HT-29 (cell line): ENCODE data around the gene NEMF. TPM values are rescaled to one million over a fixed set of nuclear protein-coding genes. Genes with fewer than 3 reads are reported as not detected.
"Not testable (repeated sequence)": the region's sequence is repeated elsewhere in the genome, so short reads cannot be mapped to it uniquely, and the experiment has no call there.

Source experiments
- DNase-seq: peaks from one replicate; pipeline ENCODE4 v3.0.0-alpha.2; 2015; ENCODE audit warnings: low spot score
- total RNA-seq: library from RNA; depleted of rRNA; stranded (reverse); fragments of >200 nt; shearing (Covaris generic); gene quantifications from 2 replicates; pipeline ENCODE4 v1.2.3, GENCODE V29; 2014; rRNA removed

The NEMF gene, protein sequence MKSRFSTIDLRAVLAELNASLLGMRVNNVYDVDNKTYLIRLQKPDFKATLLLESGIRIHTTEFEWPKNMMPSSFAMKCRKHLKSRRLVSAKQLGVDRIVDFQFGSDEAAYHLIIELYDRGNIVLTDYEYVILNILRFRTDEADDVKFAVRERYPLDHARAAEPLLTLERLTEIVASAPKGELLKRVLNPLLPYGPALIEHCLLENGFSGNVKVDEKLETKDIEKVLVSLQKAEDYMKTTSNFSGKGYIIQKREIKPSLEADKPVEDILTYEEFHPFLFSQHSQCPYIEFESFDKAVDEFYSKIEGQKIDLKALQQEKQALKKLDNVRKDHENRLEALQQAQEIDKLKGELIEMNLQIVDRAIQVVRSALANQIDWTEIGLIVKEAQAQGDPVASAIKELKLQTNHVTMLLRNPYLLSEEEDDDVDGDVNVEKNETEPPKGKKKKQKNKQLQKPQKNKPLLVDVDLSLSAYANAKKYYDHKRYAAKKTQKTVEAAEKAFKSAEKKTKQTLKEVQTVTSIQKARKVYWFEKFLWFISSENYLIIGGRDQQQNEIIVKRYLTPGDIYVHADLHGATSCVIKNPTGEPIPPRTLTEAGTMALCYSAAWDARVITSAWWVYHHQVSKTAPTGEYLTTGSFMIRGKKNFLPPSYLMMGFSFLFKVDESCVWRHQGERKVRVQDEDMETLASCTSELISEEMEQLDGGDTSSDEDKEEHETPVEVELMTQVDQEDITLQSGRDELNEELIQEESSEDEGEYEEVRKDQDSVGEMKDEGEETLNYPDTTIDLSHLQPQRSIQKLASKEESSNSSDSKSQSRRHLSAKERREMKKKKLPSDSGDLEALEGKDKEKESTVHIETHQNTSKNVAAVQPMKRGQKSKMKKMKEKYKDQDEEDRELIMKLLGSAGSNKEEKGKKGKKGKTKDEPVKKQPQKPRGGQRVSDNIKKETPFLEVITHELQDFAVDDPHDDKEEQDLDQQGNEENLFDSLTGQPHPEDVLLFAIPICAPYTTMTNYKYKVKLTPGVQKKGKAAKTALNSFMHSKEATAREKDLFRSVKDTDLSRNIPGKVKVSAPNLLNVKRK
- total RNA-seq: 12.4 and 20.0 TPM in 2 replicates

DNA sequence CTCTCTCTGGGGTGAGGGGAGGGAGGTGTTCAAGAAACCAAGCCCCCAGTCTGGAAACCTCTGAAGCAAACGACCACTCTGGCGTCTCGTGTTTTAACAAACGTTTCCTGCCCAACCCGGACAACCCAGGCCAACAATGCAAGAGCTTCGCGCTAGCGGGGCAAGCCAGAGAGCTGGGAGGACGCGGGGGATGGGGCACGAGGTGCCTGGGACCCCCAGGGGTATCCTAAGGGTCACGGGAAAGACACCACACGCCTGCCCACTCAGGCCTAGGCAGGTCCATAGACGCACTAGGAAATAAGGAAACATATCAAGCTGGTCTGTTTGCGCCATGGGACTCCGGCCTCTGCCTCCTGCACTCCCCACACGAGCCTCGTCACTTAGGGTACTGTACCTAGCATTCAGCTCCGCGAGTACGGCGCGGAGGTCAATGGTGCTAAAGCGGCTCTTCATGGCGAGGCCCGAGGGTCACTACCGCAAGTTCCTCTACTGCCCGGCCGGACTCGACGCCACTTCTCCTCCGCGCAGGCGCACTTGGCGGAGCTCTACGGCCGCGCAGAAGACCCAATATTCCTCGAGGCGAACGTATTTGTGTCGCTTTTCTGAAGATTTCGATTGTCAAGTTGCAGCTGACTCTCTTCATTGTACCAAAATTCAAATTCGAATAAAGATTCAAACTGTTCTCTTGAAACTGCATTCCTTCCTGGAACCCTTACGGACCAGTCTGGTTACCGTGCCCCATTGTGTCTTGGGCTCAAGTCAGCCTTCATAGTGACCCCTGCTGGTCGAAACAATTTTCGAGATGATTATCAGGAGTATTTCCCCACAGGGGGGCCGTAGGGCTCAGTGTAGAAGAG, at the start of gene NEMF:
Gene NEMF (minus strand): TSS at position 488 of the 857 bp plus-strand sequence. CDS start 35 bp downstream, at position 453.
- peak; percentile 92 for DNase-seq

DNA sequence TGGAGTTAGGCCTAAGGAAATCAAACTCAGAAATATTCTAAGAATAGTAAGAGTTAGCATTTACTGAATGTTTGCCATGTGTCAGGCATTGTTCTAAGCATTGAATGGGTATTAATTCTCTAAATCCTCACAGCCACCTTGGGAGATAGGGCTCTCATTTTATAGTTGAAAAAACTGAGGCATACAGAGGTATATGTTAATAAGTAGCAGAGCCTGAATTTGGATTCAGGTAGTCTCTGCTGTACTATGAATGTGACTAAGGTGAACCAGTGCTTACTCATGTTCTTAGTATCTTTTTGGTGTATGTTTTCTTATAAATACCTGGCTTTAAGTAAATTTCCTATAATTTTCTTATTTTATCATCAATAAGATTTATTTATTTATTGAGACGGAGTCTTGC, 48.4 kb upstream of the NEMF start:
- DNase-seq: no peak

DNA sequence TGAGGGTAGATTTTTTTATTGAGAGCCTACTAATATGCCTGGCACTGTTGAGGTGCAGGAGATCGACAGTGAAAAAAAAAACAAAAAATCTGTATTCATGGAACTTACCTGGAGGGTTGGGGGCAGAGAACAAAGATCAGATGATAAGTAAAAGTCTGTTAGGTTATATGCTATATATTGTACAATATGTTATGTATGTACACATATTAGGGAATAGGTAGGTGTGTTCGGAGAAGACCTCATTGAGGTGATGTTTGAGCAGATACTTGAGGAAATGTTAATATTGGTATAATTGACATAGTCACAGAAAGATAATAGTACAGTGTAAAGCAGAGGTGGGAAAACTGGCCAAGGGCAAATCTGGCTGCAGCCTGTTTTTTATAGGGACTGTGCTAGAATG, 45.9 kb upstream of the NEMF start:
- no peak for DNase-seq

DNA sequence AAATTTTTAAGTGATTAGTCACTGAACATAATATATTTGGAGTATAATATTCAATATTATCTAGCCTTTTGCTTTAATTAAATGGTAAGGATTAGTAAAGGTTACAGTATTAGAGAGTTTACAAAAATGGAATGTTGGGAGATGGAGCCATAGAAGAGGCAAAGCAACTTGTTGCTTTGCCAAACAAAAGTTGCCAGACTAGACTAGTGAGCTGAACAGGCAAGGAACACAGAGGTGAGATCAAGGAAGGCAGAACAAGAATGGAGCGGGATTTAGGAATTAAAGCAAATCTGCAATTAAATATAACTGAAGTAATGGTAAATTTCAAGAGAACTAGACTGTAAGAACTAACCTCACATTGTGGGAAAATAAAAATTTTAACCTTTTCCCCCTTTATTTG, 45.4 kb upstream of the NEMF start:
- DNase-seq: peak; percentile 36

DNA sequence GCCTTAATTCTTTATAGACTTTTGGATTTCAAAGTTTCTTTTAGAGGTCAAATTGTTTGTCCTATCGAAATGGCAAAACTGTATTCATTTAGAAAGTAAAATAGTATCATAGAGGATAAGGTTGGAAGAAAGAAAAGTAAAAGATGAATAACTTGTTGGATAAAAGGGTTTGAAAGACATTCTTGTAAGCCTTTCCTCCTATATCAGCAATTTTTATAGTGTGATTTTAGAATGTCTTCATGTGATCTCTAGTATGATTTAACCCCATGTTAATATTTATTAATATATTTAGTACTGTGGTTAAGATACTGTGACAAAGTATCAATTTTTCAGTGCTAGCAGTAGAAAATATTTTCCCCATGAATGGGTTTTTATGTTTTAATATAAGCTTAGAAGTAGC, 44.8 kb upstream of the NEMF start:
- no peak for DNase-seq

DNA sequence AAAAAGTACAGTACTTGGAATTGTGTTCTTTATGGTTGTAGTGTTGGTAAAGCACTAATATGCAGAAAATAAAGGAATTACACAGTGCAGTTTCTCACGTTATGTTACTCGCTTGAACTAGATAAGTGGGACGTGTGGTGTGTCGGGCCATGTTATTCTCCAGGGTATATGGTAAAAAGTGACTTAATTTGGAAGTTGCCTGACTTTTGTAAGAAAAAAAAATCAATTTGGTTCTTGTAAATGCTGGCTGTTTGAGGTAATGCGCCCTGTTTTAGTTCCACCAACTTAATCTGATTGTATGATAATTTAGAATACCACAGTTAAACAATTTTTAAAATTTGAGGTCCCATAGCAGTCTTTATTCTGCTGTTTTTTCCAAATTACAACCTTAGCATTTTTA, 44.4 kb upstream of the NEMF start:
- DNase-seq: no peak

DNA sequence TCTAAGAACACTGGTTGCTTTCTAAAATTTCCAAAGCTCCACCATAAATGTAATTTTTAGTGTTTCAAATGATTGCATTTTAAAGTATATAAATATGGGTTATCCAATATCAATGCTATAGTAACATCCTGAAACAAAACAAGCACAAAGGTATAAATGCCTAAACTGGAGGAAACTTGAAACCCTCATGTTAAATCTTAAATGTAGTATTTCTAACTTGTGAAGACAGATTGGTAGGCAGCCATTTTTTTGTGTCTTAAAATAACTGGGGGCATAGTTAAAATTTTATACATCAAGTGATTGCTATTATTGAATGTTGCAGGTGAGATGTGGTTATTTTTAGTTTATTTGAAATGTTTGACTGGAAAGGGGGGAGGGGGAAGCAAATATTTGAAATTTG, 43.7 kb upstream of the NEMF start:
- not testable (repeated sequence) for DNase-seq

DNA sequence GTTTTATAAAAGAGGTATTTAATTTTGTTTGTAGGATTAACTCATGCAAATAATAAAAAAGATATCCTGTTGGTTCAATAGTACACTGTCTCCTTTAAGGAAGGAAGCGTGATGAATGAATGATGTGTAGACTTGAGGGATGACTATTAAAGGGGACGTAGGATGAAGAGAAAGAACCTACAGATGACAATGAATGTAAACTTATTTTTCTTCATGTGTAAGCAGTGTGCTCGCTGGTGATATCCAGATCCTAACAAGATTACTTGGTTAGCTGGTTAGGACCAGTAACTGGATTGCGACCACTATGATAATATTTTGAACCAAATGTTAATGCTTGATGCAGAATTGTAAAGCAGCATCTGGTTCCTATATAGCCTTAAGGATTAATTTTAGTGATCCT, 42.9 kb upstream of the NEMF start:
- DNase-seq: no peak

DNA sequence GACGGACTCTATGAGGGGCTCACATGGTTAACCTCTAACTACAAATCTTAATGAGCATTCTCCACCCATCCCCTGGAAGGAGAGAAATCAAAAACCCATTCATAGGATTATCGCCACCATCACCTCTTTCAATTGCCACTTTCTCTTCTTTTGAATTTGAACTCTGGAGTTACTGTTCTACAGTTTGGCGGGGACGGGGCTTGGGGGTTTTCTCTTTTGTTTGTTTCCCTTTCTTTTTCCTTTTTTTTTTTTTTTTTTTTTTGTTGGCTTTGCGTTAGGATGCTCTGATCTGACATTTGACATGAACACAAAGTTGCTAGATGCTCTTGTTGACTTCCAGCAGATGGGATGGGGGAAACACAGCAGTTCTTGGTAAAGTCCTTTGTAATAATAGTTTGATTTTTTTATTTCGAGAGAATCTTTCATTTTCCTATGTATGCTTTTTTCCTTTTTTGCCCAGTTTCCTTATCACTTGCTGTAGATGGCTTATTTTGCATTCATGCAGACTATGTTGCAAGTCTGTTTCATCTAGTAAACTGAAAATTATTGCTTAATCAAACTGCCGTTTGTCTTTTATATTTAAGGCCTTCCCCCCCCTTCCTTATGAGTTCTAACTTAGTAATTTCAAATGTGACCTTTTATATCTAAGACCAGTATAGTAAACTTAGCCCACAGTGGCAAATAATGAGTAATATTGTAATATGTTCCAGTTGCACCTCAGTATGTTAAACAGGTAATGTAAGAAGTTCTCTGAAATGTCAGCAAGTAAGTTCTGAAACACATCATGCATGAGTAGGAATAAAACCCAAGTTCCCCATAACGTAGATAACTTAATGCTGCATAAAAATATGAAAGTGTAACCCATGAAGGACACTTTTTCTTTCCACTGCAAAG, 41.9 kb upstream of the NEMF start:
- not testable (repeated sequence) for DNase-seq

DNA sequence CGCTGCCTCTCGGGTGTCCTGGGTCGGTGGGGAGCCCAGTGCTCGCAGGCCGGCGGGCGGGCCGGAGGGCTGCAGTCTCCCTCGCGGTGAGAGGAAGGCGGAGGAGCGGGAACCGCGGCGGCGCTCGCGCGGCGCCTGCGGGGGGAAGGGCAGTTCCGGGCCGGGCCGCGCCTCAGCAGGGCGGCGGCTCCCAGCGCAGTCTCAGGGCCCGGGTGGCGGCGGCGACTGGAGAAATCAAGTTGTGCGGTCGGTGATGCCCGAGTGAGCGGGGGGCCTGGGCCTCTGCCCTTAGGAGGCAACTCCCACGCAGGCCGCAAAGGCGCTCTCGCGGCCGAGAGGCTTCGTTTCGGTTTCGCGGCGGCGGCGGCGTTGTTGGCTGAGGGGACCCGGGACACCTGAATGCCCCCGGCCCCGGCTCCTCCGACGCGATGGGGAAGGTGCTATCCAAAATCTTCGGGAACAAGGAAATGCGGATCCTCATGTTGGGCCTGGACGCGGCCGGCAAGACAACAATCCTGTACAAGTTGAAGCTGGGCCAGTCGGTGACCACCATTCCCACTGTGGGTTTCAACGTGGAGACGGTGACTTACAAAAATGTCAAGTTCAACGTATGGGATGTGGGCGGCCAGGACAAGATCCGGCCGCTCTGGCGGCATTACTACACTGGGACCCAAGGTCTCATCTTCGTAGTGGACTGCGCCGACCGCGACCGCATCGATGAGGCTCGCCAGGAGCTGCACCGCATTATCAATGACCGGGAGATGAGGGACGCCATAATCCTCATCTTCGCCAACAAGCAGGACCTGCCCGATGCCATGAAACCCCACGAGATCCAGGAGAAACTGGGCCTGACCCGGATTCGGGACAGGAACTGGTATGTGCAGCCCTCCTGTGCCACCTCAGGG, 41.0 kb upstream of the NEMF start:
- peak; percentile 46 for DNase-seq

DNA sequence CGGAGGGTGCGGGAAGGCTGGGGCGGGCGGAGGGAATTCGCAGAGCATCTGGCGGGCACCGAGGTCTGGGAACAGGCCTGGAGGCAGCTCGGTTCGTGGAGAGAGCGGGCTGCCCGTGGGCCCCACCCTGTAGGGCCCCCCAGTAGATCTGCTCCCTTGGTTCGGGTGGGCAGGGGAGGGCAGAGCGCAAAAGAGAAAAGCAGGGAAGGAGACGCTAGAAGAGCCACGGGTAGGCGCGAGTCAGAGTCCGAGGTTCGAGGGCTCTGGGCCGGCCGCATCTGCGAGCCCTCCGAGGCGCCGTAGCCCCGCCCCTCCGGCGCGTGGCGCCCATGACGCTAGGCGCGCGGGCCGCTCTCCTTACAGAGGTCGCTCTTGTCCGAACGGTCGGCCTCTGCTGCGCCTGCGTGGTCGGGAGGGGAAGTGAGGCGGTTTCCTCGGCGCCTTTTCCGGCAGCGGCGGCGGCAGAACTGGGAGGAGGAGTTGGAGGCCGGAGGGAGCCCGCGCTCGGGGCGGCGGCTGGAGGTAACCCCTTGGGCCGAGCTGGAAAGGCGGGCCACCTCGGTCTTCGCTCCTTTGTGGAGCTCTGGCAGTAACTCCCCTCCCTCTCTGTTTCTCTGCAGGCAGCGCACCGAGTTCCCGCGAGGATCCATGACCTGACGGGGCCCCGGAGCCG, 40.2 kb upstream of the NEMF start, which contains the start of gene ARF6:
Gene ARF6 (plus strand): TSS at position 447 of the 673 bp plus-strand sequence. CDS start 655 bp downstream, outside the sequence.
- DNase-seq: peak; percentile 93

DNA sequence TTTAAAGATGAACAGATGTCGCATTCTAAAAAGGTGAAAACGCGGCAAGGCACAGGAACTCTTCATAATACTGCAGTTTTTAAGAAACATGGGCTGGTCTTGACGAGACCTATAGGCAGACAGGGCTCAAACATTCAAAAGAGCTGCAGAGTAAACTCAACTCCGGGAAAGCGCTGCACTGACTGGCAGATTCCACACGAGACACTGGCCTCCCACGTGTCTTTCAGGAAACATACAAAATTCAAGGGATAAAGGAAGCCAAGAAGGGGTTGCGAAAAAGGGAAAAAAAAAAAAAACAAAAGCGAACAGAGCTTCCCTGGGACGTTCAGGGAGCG, 39.7 kb upstream of the NEMF start:
- peak; percentile 58 for DNase-seq

DNA sequence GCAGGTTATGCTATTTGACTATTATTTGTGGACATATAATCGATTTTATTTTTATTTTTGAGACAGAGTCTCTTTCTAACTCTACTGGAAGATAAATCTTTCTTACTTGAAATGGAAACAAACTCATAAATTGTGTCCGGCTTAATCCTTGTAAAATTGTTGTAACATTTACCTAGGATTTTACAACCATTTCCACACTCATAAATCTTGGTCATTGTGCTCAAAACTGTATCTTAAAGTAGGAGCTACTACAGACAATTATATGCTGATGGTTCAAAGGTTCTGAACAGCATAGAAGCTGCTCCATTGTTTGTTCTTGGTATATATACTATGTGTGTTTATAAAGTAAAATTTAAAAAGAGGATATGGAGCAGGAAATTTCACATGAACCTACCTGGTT, 35.7 kb upstream of the NEMF start:
- no peak for DNase-seq

DNA sequence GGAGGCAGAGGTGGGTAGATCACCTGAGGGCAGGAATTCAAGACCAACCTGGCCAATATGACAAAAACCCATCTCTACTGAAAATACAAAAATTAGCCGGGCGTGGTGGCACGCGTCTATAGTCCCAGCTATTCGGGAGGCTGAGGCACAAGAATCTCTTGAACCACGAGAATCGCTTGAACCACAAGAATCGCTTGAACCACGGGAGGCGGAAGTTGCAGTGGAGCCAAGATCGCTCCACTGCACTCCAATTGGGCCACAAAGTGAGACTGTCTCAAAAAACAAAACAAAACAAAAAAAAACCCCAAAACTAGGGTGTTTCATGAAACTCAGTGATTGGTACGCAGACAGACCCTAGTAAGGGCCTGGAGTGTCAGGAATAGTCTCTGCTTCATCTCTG, 33.9 kb upstream of the NEMF start:
- no peak for DNase-seq

DNA sequence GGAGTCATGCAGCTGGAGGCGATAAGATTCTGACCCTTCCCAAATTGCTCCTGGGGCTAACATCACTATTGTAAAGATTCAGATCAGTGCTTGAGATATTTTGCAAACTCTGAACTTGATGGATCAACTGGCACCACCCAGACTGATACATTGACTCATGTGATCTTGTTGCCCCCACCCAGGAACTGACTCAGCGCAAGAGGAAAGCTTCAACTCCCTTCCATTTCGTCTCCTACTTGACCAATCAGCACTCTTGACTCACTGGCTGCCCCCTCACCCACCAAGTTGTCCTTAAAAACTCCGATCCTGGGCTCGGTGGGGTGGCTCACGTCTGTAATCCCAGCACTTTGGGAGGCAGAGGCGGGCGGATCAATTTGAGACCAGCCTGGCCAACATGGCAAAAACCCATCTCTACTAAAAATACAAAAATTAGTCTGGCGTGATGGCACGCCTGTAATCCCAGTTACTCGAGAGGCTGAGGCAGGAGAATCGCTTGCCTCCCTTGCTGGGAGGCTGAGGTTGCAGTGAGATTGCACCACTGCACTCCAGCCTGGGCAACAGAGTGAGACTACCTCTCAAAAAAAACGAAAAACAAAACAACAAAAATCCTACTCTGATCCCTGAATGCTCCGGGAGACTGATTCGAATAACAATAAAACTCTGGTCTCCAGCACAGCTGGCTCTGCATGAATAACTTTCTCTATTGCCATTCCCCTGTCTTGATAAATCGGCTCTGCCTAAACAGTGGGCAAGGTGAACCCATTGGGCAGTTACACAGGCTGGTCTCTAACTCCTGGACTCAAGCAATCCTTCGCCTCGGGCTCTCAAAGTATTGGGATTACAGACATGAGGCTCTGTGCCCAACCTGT, 30.5 kb upstream of the NEMF start:
- no peak for DNase-seq

DNA sequence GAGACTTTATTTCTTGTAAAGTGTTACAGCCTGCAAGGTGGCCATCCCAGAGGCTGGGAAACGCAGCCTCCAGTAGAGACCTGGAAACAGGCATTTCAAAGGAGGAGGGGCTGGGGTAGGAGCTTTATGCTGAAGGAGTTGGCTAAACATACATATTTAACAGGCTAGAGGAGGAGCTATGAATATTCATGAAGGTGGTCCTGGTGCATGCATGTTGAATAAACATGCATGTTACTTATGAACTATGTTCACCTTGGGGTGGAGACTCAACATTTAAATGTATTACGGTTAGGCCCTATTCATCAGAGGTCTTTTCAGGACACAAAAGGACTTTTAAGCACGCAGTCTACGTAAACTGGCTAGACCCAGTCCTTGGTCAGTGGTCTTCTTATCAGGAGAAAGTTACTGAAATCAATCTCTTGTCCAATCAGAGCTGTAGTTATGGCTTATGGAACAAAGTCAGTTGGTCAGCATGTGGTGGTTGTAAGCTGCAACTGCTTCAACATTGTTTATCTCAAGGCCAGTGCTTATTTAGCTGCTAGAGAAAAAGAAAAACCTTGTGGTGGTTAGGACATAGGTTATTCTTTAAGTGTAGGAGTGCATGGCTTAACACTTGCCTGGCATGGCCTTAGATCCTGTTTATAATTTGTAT, 28.9 kb upstream of the NEMF start:
- no peak for DNase-seq
